Activated CD8-positive, alpha-beta T cell treated with anti-CD3 and anti-CD28 coated beads for 36 hours (primary cell): ENCODE results near the gene RFC1. TPM values are rescaled to one million over a fixed set of nuclear protein-coding genes. Genes with fewer than 3 reads are reported as not detected.
"Not testable (repeated sequence)": the region's sequence is repeated elsewhere in the genome, so short reads cannot be mapped to it uniquely, and the experiment has no call there.

Experiments
- ATAC-seq: fragments of 200-7000 bp; cut with Tn5 transposase; one replicate; pipeline ENCODE4 v1.10.0; 2021; ENCODE audit warnings: mild to moderate bottlenecking, moderate library complexity
- CTCF ChIA-PET: fragments of 350-600 bp; sonication (Branson Sonifier 250); formaldehyde crosslinking; loops from one replicate; lab custom pipeline; 2021; ENCODE audit warnings: antibody characterized with exemption; lab: Charles Lee
- POLR2A ChIA-PET: fragments of 350-600 bp; sonication (Branson Sonifier 250); formaldehyde crosslinking; loops from one replicate; lab custom pipeline; 2021; ENCODE audit warnings: antibody characterized with exemption; lab: Charles Lee
- DNase-seq: peaks from one replicate; pipeline ENCODE4 v3.0.0-alpha.2; 2020
- H3K27ac Mint-ChIP-seq: one replicate; pipeline ENCODE4 v1.8.0; 2021; ENCODE audit warnings: mild to moderate bottlenecking, mixed read lengths
- H3K27me3 Mint-ChIP-seq: one replicate; pipeline ENCODE4 v1.8.0; 2021; ENCODE audit warnings: mixed read lengths
- H3K36me3 Mint-ChIP-seq: one replicate; pipeline ENCODE4 v1.8.0; 2021; ENCODE audit warnings: low read depth, mixed read lengths
- H3K4me1 Mint-ChIP-seq: one replicate; pipeline ENCODE4 v1.8.0; 2021; ENCODE audit warnings: low read depth, mixed read lengths
- H3K4me3 Mint-ChIP-seq: one replicate; pipeline ENCODE4 v1.8.0; 2021; ENCODE audit warnings: mild to moderate bottlenecking, moderate library complexity, mixed read lengths
- H3K9me3 Mint-ChIP-seq: one replicate; pipeline ENCODE4 v1.8.0; 2021; ENCODE audit warnings: mixed read lengths
- intact Hi-C: fragments of 100-400 bp; cut with micrococcal nuclease; formaldehyde crosslinking; loops from one replicate; pipeline ENCODE4 v1.10.0; 2022
- total RNA-seq, 2 experiments: library from RNA; stranded (reverse); gene quantifications; one replicate each; pipeline ENCODE4 v1.2.3, GENCODE V29; 2021
- TF ChIP-seq, protein P1 (sequence below): fragments of 200-600 bp; IDR thresholded peaks from one replicate; pipeline ENCODE4 v1.8.0; 2022; ENCODE audit warnings: antibody characterized with exemption, mild to moderate bottlenecking

The RFC1 gene
- total RNA-seq, 2 experiments from 2014 or later, result 108 to 114 TPM

DNA sequence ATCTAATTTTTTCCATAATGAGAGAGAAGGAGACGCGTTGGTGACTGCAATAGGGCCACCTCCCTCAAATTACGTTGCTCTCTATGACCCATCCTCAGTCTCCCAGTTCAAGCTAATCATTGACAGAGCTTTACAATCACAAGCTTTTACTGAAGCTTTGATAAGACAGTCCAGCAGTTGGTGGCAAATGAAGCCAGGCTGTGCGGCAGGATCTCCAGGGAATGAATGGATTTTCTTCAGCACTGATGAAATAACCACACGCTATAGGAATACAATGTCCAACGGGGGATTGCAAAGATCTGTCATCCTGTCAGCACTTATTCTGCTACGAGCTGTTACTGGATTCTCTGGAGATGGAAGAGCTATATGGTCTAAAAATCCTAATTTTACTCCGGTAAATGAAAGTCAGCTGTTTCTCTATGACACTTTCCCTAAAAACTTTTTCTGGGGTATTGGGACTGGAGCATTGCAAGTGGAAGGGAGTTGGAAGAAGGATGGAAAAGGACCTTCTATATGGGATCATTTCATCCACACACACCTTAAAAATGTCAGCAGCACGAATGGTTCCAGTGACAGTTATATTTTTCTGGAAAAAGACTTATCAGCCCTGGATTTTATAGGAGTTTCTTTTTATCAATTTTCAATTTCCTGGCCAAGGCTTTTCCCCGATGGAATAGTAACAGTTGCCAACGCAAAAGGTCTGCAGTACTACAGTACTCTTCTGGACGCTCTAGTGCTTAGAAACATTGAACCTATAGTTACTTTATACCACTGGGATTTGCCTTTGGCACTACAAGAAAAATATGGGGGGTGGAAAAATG, 40.8 kb upstream of the RFC1 start, which contains the start of gene KLB:
TSS of gene KLB (plus strand) at position 168 of the 821 bp plus-strand sequence. CDS start at position 188, 20 bp downstream.
- H3K4me1 Mint-ChIP-seq, result no peaks in the 10 kb centered on the region
- H3K36me3 Mint-ChIP-seq, result no peaks in the 10 kb centered on the region
- H3K9me3 Mint-ChIP-seq, result no peaks in the 10 kb centered on the region
- CTCF ChIA-PET, result interaction anchor here (1.0 kb wide), 1 partner anchor 15 kb away, joined by 3 read pairs; no protein-coding TSS in a partner anchor
- POLR2A ChIA-PET, result no interaction called here
- ATAC-seq (no peak), DNase-seq (no peak)
- H3K4me3 Mint-ChIP-seq, result no peak within 1 kb of the TSS
- TF ChIP-seq, protein P1, sequence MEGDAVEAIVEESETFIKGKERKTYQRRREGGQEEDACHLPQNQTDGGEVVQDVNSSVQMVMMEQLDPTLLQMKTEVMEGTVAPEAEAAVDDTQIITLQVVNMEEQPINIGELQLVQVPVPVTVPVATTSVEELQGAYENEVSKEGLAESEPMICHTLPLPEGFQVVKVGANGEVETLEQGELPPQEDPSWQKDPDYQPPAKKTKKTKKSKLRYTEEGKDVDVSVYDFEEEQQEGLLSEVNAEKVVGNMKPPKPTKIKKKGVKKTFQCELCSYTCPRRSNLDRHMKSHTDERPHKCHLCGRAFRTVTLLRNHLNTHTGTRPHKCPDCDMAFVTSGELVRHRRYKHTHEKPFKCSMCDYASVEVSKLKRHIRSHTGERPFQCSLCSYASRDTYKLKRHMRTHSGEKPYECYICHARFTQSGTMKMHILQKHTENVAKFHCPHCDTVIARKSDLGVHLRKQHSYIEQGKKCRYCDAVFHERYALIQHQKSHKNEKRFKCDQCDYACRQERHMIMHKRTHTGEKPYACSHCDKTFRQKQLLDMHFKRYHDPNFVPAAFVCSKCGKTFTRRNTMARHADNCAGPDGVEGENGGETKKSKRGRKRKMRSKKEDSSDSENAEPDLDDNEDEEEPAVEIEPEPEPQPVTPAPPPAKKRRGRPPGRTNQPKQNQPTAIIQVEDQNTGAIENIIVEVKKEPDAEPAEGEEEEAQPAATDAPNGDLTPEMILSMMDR, result no peak
- H3K27me3 Mint-ChIP-seq, result no peaks in the 10 kb centered on the region
- H3K27ac Mint-ChIP-seq, result no peak within 1 kb of the TSS
- intact Hi-C loops, result no loop called here

DNA sequence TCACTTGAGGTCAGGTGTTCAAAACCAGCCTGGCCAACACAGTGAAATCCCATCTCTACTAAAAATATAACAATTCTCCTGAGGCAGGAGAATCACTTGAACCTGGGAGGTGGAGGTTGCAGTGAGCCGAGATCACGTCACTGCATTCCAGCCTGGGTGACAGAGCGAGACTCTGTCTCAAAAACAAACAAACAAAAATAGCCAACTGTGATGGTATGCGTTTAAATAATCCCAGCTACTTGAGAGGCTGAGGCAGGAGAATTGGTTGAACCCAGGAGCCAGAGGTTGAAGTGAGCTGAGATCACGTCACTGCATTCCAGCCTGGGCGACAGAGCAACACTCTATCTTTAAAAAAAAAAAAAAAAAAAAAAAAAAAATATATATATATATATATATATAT, 35.5 kb upstream of the RFC1 start:
- H3K27me3 Mint-ChIP-seq, DNase-seq, H3K4me3 Mint-ChIP-seq, H3K27ac Mint-ChIP-seq, CTCF ChIA-PET, H3K9me3 Mint-ChIP-seq, H3K4me1 Mint-ChIP-seq, H3K36me3 Mint-ChIP-seq, ATAC-seq, intact Hi-C loops, POLR2A ChIA-PET: not testable (repeated sequence)

DNA sequence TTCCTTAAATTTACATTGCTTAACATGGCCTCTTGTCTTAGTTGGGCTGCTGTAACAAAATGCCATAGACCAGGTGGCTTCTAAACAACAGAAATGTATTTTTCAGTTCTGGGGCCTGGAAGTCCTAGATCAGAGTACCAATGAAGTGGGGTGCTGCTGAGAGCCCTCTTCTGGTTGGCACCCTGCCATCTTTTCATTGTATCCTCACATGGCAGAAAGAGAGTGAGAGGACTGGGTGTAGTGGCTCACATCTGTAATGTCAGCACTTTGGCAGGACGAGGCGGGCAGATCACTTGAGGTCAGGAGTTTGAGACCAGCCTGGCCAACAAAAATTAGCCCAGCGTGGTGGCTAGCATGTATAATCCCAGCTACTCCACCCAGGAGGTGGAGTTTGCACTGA, 28.5 kb upstream of the RFC1 start:
- H3K4me1 Mint-ChIP-seq, result no peaks in the 10 kb centered on the region
- no peak overlapping the region for H3K27ac Mint-ChIP-seq
- no peaks in the 10 kb centered on the region for H3K36me3 Mint-ChIP-seq
- CTCF ChIA-PET, result no interaction called here
- intact Hi-C loops, result no loop called here
- H3K4me3 Mint-ChIP-seq, result no peak overlapping the region
- no peak for ATAC-seq
- no peaks in the 10 kb centered on the region for H3K27me3 Mint-ChIP-seq
- no peaks in the 10 kb centered on the region for H3K9me3 Mint-ChIP-seq
- POLR2A ChIA-PET, result no interaction called here
- no peak for DNase-seq
- TF ChIP-seq, protein P1, result no peak

DNA sequence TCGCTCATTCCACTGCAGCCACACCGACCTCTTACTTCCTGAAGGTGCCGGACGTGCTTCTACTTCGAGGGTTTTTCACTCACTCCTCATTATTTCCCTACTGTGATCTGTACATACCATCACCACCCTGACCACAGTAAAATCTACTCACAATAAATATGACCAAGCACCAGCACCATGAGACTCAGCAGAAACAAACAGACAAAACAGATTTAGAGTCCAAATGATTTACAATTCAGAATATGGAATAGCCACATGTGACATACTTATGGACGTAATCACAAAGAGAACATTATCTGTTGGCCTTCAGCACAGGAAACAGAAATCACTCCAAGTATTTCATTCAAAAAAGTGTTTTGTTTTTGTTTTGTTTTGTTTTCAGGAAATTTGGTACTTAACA, 24.4 kb upstream of the RFC1 start:
- H3K9me3 Mint-ChIP-seq, result no peaks in the 10 kb centered on the region
- H3K36me3 Mint-ChIP-seq, result no peaks in the 10 kb centered on the region
- POLR2A ChIA-PET, result no interaction called here
- CTCF ChIA-PET, result no interaction called here
- H3K4me3 Mint-ChIP-seq, result no peak overlapping the region
- H3K27ac Mint-ChIP-seq, result no peak overlapping the region
- DNase-seq, result no peak
- TF ChIP-seq, protein P1, result no peak
- ATAC-seq, result no peak
- H3K27me3 Mint-ChIP-seq, result no peaks in the 10 kb centered on the region
- intact Hi-C loops, result no loop called here
- no peaks in the 10 kb centered on the region for H3K4me1 Mint-ChIP-seq

DNA sequence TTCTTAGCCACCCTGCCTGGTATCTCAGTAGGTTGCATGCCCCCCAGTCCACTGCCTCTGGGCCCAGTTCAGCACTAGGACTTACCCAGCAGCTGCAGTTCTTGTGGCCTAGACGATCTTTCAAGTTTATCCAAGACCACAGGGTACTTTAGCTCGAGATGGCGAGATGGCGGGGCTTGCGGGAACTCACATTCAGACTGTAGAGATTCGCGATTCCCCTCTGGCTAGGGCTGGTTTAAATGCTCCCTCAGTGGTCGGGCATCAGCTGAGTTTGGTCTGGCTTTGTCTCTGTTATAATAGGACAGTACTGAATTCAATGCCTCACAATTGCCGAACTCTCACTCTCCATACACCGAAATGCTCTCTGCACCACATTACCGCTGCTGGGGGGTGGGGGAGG, 18.4 kb upstream of the RFC1 start:
- Mint-ChIP-seq H3K36me3 (no peaks in the 10 kb centered on the region), H3K4me1 (no peaks in the 10 kb centered on the region), H3K27ac (no peak overlapping the region), H3K9me3 (peaks cover 3% of the 10 kb centered on the region), H3K27me3 (peaks cover 3% of the 10 kb centered on the region), H3K4me3 (no peak overlapping the region)
- CTCF ChIA-PET, result interaction anchor here (0.8 kb wide), 1 partner anchor 250 kb away, joined by 3 read pairs; no protein-coding TSS in a partner anchor
- TF ChIP-seq, protein P1, result no peak
- ATAC-seq (no peak), DNase-seq (no peak)
- intact Hi-C loops, result no loop called here
- POLR2A ChIA-PET, result interaction anchor here (0.8 to 0.9 kb wide), 2 partner anchors 64 to 79 kb away, joined by 3 read pairs; no protein-coding TSS in a partner anchor
